Brain microvascular endothelial cell (primary cell): Measurements from ENCODE around the gene AUTS2.

Source experiments
- DNase-seq: peaks from one replicate; pipeline ENCODE4 v3.0.0-alpha.2; 2020
- H3K27ac ChIP-seq: fragments of 250-450 bp; sonication (Bioruptor Pico); 2 replicates; pipeline ENCODE4 v1.5.1; 2020; ENCODE audit warnings: mild to moderate bottlenecking, moderate library complexity
- H3K27me3 ChIP-seq: fragments of 250-450 bp; sonication (Bioruptor Pico); replicated peaks from 2 replicates; pipeline ENCODE4 v1.5.1; 2020; ENCODE audit warnings: mild to moderate bottlenecking
- H3K36me3 ChIP-seq: fragments of 250-450 bp; sonication (Bioruptor Pico); replicated peaks from 2 replicates; pipeline ENCODE4 v1.5.1; 2020; ENCODE audit warnings: mild to moderate bottlenecking
- H3K4me3 ChIP-seq: 2 replicates; pipeline ENCODE4 v1.5.1; 2011; ENCODE audit warnings: low read depth, mild to moderate bottlenecking, control low read depth, low read length, moderate library complexity
- in situ Hi-C: cut with HindIII; loops from 2 replicates; pipeline ENCODE4 v1.10.0; 2017; ENCODE audit warnings: low sequenced_read_pairs, low pct_ligation_motif_present
- TF ChIP-seq, protein P1 (sequence below): IDR thresholded peaks from 2 replicates; pipeline ENCODE4 v1.5.1; 2011; ENCODE audit warnings: low read depth, mild to moderate bottlenecking, moderate library complexity, low read length, control low read depth, inconsistent platforms; ENCODE audit errors: missing control alignments

The AUTS2 gene

DNA sequence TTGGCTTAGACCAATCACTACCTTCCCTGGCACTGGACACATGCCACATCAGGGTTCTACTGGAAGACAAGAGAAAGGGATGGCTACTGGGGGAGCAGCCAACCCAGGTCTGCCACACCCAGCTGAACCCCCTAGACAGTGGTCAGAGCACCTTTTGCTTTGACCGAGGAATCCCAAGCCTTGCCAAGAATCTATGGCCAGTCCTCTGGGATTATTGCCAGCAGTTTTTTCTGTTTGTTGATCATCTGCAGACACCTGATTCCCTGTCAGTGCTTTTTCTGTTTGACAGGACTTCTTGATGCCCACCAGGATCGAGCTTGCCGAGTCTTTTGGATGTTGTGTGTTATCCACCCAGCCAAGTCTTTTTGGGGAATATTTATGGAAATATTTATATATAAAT is 1057.4 kb downstream of the AUTS2 start:
- Histone ChIP-seq H3K4me3 (no peak overlapping the region), H3K27me3 (no peaks in the 10 kb centered on the region), H3K27ac (no peak overlapping the region), H3K36me3 (no peaks in the 10 kb centered on the region)
- in situ Hi-C loops: no loop called here
- TF ChIP-seq, protein P1, sequence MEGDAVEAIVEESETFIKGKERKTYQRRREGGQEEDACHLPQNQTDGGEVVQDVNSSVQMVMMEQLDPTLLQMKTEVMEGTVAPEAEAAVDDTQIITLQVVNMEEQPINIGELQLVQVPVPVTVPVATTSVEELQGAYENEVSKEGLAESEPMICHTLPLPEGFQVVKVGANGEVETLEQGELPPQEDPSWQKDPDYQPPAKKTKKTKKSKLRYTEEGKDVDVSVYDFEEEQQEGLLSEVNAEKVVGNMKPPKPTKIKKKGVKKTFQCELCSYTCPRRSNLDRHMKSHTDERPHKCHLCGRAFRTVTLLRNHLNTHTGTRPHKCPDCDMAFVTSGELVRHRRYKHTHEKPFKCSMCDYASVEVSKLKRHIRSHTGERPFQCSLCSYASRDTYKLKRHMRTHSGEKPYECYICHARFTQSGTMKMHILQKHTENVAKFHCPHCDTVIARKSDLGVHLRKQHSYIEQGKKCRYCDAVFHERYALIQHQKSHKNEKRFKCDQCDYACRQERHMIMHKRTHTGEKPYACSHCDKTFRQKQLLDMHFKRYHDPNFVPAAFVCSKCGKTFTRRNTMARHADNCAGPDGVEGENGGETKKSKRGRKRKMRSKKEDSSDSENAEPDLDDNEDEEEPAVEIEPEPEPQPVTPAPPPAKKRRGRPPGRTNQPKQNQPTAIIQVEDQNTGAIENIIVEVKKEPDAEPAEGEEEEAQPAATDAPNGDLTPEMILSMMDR: no peak
- no peak for DNase-seq

- Histone ChIP-seq H3K27ac (no peak overlapping the region), H3K36me3 (no peaks in the 10 kb centered on the region), H3K4me3 (no peak overlapping the region), H3K27me3 (no peaks in the 10 kb centered on the region)
- TF ChIP-seq, protein P1: no peak
- DNase-seq: no peak
- in situ Hi-C loops: no loop called here
These were observed 1059.3 kb downstream of the AUTS2 start for GRCh38 chr7:70657571-70657970.

DNA sequence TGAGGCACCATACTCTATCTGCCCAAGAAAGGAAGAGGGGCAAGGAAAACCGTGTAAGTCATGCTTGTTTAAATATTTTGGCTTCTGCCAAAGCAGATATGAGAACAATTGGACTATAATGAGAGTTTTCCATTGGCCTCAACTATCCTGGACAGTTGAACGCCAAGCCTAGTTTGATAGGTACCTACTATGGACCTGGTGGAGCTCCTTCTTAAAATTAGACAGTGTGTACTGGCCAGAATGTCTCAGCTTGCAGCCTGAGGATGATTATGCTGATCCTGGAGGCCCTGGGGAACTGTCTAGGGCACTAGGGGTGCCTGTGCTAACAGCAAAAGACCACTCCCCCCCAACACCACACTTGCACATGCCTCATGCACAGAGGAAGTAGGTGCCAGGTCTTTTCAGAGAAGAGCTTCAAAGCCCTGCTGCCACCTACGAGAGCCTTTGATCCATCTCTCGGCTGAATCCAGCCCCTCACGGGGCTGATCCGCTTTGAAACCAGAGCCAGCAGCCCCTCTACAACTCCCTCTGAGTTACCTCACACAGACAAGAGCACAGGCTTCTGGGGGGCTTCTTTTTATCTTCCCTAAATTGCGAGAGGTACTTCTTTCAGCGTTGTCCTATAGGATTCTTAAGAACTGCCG is 1059.8 kb downstream of the AUTS2 start:
- no peak for DNase-seq
- in situ Hi-C loops: no loop called here
- TF ChIP-seq, protein P1: no peak
- H3K27me3 ChIP-seq: no peaks in the 10 kb centered on the region
- H3K4me3 ChIP-seq: no peak overlapping the region
- no peaks in the 10 kb centered on the region for H3K36me3 ChIP-seq
- no peak overlapping the region for H3K27ac ChIP-seq

DNA sequence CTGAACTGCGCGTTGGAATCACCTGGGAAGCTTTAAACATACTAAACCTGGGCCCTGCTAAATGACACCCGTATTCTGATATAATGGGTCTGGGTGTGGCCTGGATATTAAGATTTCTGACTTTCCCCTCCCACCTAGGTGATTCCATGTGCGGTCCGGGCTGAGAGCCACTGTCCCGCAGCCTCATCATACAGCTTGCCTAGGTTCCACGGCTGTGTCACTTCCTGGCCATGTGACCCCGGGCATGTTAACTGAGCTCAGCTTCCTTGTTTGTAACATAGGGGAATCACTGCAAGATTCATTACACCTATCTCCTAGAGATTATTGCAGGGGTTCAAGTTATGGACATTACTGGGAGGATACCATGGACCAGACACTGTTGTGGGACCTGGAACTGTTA is 1061.0 kb downstream of the AUTS2 start:
- Histone ChIP-seq H3K27ac (no peak overlapping the region), H3K4me3 (no peak overlapping the region), H3K27me3 (no peaks in the 10 kb centered on the region), H3K36me3 (no peaks in the 10 kb centered on the region)
- in situ Hi-C loops: no loop called here
- TF ChIP-seq, protein P1: no peak
- no peak for DNase-seq

DNA sequence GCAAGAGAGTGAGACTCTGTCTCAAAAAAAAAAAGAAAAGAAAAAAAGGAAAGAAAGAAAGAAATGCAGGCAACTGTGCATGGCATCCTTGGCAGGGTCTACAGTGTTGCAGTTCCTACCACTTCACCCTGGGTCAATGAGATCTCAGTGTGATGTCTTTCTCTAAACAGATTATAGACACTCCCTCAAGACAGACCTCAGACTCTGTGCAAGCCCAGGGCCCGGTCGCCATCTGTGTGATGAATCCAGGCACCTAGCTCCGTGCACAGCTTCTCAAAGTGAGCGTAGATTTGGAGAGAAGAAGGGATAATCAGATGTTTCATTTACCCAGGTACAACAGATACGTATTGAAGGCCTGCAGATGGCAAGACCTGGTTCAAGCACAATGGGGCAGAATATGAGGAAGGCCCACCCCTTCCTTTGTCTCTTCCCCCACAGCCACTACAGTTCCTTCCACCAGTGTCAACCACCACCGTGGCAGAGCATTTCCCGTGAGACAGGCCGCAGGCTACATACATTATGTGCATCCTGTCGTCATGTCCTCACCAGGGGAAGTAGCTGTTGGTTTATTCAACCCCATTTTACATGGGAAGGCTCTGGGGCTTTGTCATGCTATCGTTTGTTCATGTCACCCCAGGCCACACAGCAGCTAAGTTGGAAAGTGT is 1062.0 kb downstream of the AUTS2 start:
- TF ChIP-seq, protein P1: no peak
- in situ Hi-C loops: no loop called here
- DNase-seq: no peak

More for the DNA sequence above, 1062.0 kb downstream of the AUTS2 start:
- Histone ChIP-seq H3K36me3 (no peaks in the 10 kb centered on the region), H3K27ac (no peak overlapping the region), H3K4me3 (no peak overlapping the region), H3K27me3 (no peaks in the 10 kb centered on the region)
